IMR-90 (cell line): ENCODE data around the gene P3H1. TPM values are rescaled to one million over a fixed set of nuclear protein-coding genes. Genes with fewer than 3 reads are reported as not detected.

Experiments used
- ATAC-seq: fragments of 200-7000 bp; cut with Tn5 transposase; 2 replicates; pipeline ENCODE4 v1.9.1; 2020; ENCODE audit warnings: low read depth, mild to moderate bottlenecking, moderate library complexity
- BruUV-seq: library from RNA; stranded (reverse); fragments of 400-500 nt; replicated peaks from 2 replicates; lab custom pipeline; 2021; lab: Mats Ljungman, UMichigan
- CTCF ChIA-PET: fragments of 300-600 bp; formaldehyde crosslinking; extraction: SDS; loops from one replicate; lab custom pipeline; 2021; ENCODE audit warnings: antibody characterized with exemption; lab: Yijun Ruan, JAX
- POLR2A ChIA-PET: fragments of 300-600 bp; sonication (Branson Sonifier 250); formaldehyde crosslinking; loops from one replicate; lab custom pipeline; 2022; ENCODE audit warnings: antibody characterized with exemption; ENCODE audit not compliant: unreplicated experiment; lab: Charles Lee
- DNase-seq: peaks from one replicate; pipeline ENCODE4 v3.0.0; 2013
- H2AFZ ChIP-seq: replicated peaks from 2 replicates; pipeline ENCODE3; 2013; ENCODE audit warnings: low read length, mild to moderate bottlenecking; ENCODE audit not compliant: poor library complexity
- H2AK5ac ChIP-seq: 2 replicates; pipeline ENCODE4 v1.6.1; 2013; ENCODE audit warnings: low read depth, low read length, inconsistent platforms
- H2AK9ac ChIP-seq: replicated peaks from 2 replicates; pipeline ENCODE3; 2013; ENCODE audit warnings: mild to moderate bottlenecking, low read depth, low read length, moderate library complexity; ENCODE audit not compliant: poor library complexity
- H2BK120ac ChIP-seq: 2 replicates; pipeline ENCODE4 v1.6.1; 2013; ENCODE audit warnings: low read depth, low read length, inconsistent platforms
- H2BK15ac ChIP-seq: 3 replicates; pipeline ENCODE4 v1.6.1; 2013; ENCODE audit warnings: low read depth, low read length, inconsistent platforms
- H2BK20ac ChIP-seq: 2 replicates; pipeline ENCODE4 v1.6.1; 2013; ENCODE audit warnings: low read depth, mild to moderate bottlenecking, inconsistent platforms, low read length, moderate library complexity
- H2BK5ac ChIP-seq: 2 replicates; pipeline ENCODE4 v1.6.1; 2013; ENCODE audit warnings: mild to moderate bottlenecking, low read depth, low read length, inconsistent platforms; ENCODE audit not compliant: poor library complexity, severe bottlenecking
- H3K14ac ChIP-seq: replicated peaks from 2 replicates; pipeline ENCODE4 v1.6.1; 2013; ENCODE audit warnings: low read depth, low read length, inconsistent platforms
- H3K18ac ChIP-seq: 2 replicates; pipeline ENCODE4 v1.6.1; 2013; ENCODE audit warnings: low read depth, low read length, control low read depth
- H3K23ac ChIP-seq: 2 replicates; pipeline ENCODE4 v1.6.1; 2013; ENCODE audit warnings: low read depth, low read length, inconsistent platforms
- H3K27ac ChIP-seq: 2 replicates; pipeline ENCODE4 v1.5.1; 2013; ENCODE audit warnings: mild to moderate bottlenecking, control low read depth, low read length; ENCODE audit not compliant: insufficient read depth
- H3K27me3 ChIP-seq: 2 replicates; pipeline ENCODE4 v1.6.1; 2013; ENCODE audit warnings: low read length; ENCODE audit not compliant: control insufficient read depth, insufficient read depth
- H3K36me3 ChIP-seq: 2 replicates; pipeline ENCODE4 v1.6.1; 2013; ENCODE audit warnings: low read length, mixed read lengths; ENCODE audit not compliant: control insufficient read depth, insufficient read depth
- H3K4ac ChIP-seq: 2 replicates; pipeline ENCODE4 v1.6.1; 2013; ENCODE audit warnings: low read depth, low read length, inconsistent platforms
- H3K4me1 ChIP-seq: 2 replicates; pipeline ENCODE4 v1.6.1; 2013; ENCODE audit warnings: low read length, mixed read lengths; ENCODE audit not compliant: control insufficient read depth, insufficient read depth
- H3K4me2 ChIP-seq: 2 replicates; pipeline ENCODE4 v1.6.1; 2013; ENCODE audit warnings: low read depth, mild to moderate bottlenecking, control low read depth, low read length, moderate library complexity
- H3K4me3 ChIP-seq: 2 replicates; pipeline ENCODE4 v1.5.1; 2013; ENCODE audit warnings: low read depth, mild to moderate bottlenecking, control low read depth, low read length, moderate library complexity; ENCODE audit not compliant: insufficient read depth
- H3K56ac ChIP-seq: 2 replicates; pipeline ENCODE4 v1.6.1; 2013; ENCODE audit warnings: low read length, inconsistent platforms; ENCODE audit not compliant: insufficient read depth; ENCODE audit errors: extremely low read depth
- H3K79me1 ChIP-seq, 2 experiments: 2 replicates each; pipeline ENCODE4 v1.6.1; 2013; ENCODE audit warnings: low read length in 2 of 2, inconsistent platforms in 1 of 2, low read depth in 1 of 2
- H3K9ac ChIP-seq: 2 replicates; pipeline ENCODE4 v1.6.1; 2013; ENCODE audit warnings: low read depth, low read length, control low read depth
- H3K9me1 ChIP-seq: 2 replicates; pipeline ENCODE4 v1.6.1; 2013; ENCODE audit warnings: low read length, inconsistent platforms; ENCODE audit not compliant: insufficient read depth
- H3K9me3 ChIP-seq: 2 replicates; pipeline ENCODE4 v1.6.1; 2013; ENCODE audit warnings: low read length; ENCODE audit not compliant: control insufficient read depth, insufficient read depth
- H4K20me1 ChIP-seq: 2 replicates; pipeline ENCODE4 v1.6.1; 2013; ENCODE audit warnings: low read length, inconsistent platforms; ENCODE audit not compliant: insufficient read depth
- H4K5ac ChIP-seq: 2 replicates; pipeline ENCODE4 v1.6.1; 2013; ENCODE audit warnings: mild to moderate bottlenecking, low read depth, low read length, control low read depth
- H4K8ac ChIP-seq, 2 experiments: 2 replicates each; pipeline ENCODE4 v1.6.1; 2013; ENCODE audit warnings: low read depth in 2 of 2, low read length in 2 of 2, control low read depth in 1 of 2, inconsistent platforms in 1 of 2
- H4K91ac ChIP-seq: 2 replicates; pipeline ENCODE4 v1.6.1; 2013; ENCODE audit warnings: low read depth, low read length, inconsistent platforms; ENCODE audit not compliant: insufficient read depth
- BHLHE40 ChIP-seq: fragments of 150-350 bp; IDR thresholded peaks from 2 replicates; pipeline ENCODE4 v1.6.1; 2016; ENCODE audit warnings: mild to moderate bottlenecking, low read depth, low read length
- CEBPB ChIP-seq: IDR thresholded peaks from 2 replicates; pipeline ENCODE4 v1.6.1; 2012; ENCODE audit warnings: low read depth, low read length, improper control_type of control experiment
- CHD1 ChIP-seq: IDR thresholded peaks from 2 replicates; pipeline ENCODE4 v1.6.1; 2012; ENCODE audit warnings: low read depth, low read length, improper control_type of control experiment
- CTCF ChIP-seq: conservative IDR thresholded peaks from 2 replicates; pipeline ENCODE4 v1.5.1; 2012; ENCODE audit warnings: mild to moderate bottlenecking, low read depth, low read length, improper control_type of control experiment
- ELK1 ChIP-seq: fragments of 150-350 bp; IDR thresholded peaks from 2 replicates; pipeline ENCODE4 v1.6.1; 2016; ENCODE audit warnings: low read depth, mild to moderate bottlenecking, low read length, moderate library complexity, borderline replicate concordance
- MAFK ChIP-seq: IDR thresholded peaks from 2 replicates; pipeline ENCODE4 v1.6.1; 2012; ENCODE audit warnings: low read depth, low read length, improper control_type of control experiment
- MAZ ChIP-seq: IDR thresholded peaks from 2 replicates; pipeline ENCODE4 v1.6.1; 2012; ENCODE audit warnings: low read depth, mild to moderate bottlenecking, low read length, improper control_type of control experiment, moderate library complexity, borderline replicate concordance
- MXI1 ChIP-seq: IDR thresholded peaks from 2 replicates; pipeline ENCODE4 v1.6.1; 2012; ENCODE audit warnings: low read depth, mild to moderate bottlenecking, low read length, moderate library complexity, borderline replicate concordance
- NFE2L2 ChIP-seq: fragments of 150-350 bp; IDR thresholded peaks from 2 replicates; pipeline ENCODE4 v1.6.1; 2016; ENCODE audit warnings: low read depth, mild to moderate bottlenecking, low read length
- POLR2A ChIP-seq: IDR thresholded peaks from 2 replicates; pipeline ENCODE4 v1.6.1; 2012; ENCODE audit warnings: mild to moderate bottlenecking, low read depth, low read length
- RAD21 ChIP-seq: IDR thresholded peaks from 2 replicates; pipeline ENCODE4 v1.6.1; 2012; ENCODE audit warnings: low read length, improper control_type of control experiment
- RCOR1 ChIP-seq: IDR thresholded peaks from 2 replicates; pipeline ENCODE4 v1.6.1; 2012; ENCODE audit warnings: mild to moderate bottlenecking, low read length, improper control_type of control experiment; ENCODE audit not compliant: insufficient replicate concordance
- RFX5 ChIP-seq: IDR thresholded peaks from 2 replicates; pipeline ENCODE4 v1.8.0; 2012; ENCODE audit warnings: low read depth, mild to moderate bottlenecking, low read length, moderate library complexity
- SMC3 ChIP-seq: fragments of 150-350 bp; IDR thresholded peaks from 2 replicates; pipeline ENCODE4 v1.6.1; 2016; ENCODE audit warnings: low read depth, mild to moderate bottlenecking, antibody characterized with exemption, low read length, moderate library complexity
- WGBS, 2 experiments: methylation state at CpG; one replicate each; pipeline versions ENCODE4 v1.1.5 to v1.1.7; 2013; ENCODE audit warnings: missing lambda C conversion rate in 2 of 2; ENCODE audit not compliant: insufficient read length in 1 of 2; ENCODE audit errors: extremely low coverage in 2 of 2; 5-methylcytosine and 5-hydroxymethylcytosine counted together
- dilution Hi-C: fragments of 300-500 bp; cut with HindIII; formaldehyde crosslinking; loops from one replicate; pipeline ENCODE4 v1.14.3; 2018; ENCODE audit warnings: low sequenced_read_pairs; ENCODE audit not compliant: unreplicated experiment
- in situ Hi-C: fragments of 300-500 bp; cut with MboI; formaldehyde crosslinking; loops from 3 replicates; pipeline ENCODE4 v1.14.3; 2019; ENCODE audit warnings: low sequenced_read_pairs, inconsistent platforms, mixed read lengths
- intact Hi-C: fragments of 100-400 bp; cut with micrococcal nuclease; formaldehyde crosslinking; loops from 2 replicates; pipeline ENCODE4 v1.10.0; 2022
- polyA plus RNA-seq, 3 experiments: library from polyadenylated mRNA; depleted of rRNA; stranded (reverse); fragments of >200 nt; gene quantifications; 2 replicates each; pipeline ENCODE4 v1.2.3, GENCODE V29; 2012; ENCODE audit warnings: low replicate concordance in 1 of 3
- total RNA-seq: library from RNA; depleted of rRNA; stranded (reverse); fragments of >200 nt; gene quantifications from 2 replicates; pipeline ENCODE4 v1.2.3, GENCODE V29; 2012

P3H1 gene
- total and polyA plus RNA-seq, 2 of the 4 experiments (the other 2 are of a cell fraction), result 108 to 210 TPM

GRCh38 chr1:42797979-42798378, 31.2 kb upstream of the P3H1 start:
- no peak for ATAC-seq
- Histone ChIP-seq H2AK9ac (no peak overlapping the region), H3K36me3 (no peaks in the 10 kb centered on the region), H3K4me3 (no peak overlapping the region), H3K23ac (0 out of 2 replicates have a peak overlapping the region, but pooled peaks have one; percentile 31), H3K18ac (no peak overlapping the region), H3K4me1 (no peaks in the 10 kb centered on the region), H3K9me1 (no peaks in the 10 kb centered on the region), H3K4me2 (no peak overlapping the region), H2AK5ac (no peak overlapping the region), H2BK20ac (no peak overlapping the region), H4K8ac (no peak overlapping the region), H4K20me1 (no peaks in the 10 kb centered on the region), H4K5ac (no peak overlapping the region), H2AFZ (no peak overlapping the region), H2BK15ac (no peak overlapping the region), H3K56ac (no peak overlapping the region), H3K79me1 (no peaks in the 10 kb centered on the region), H3K4ac (no peak overlapping the region), H3K27me3 (peaks cover 7% of the 10 kb centered on the region), H2BK5ac (no peak overlapping the region), H3K14ac (no peak overlapping the region), H3K9me3 (no peaks in the 10 kb centered on the region), H2BK120ac (no peak overlapping the region), H3K27ac (no peak overlapping the region), H3K9ac (no peak overlapping the region), H4K91ac (no peak overlapping the region)
- CTCF ChIA-PET, result interaction anchor here (1.1 to 1.4 kb wide), 2 partner anchors 10 to 20 kb away, joined by 3 read pairs; no protein-coding TSS in a partner anchor
- no peak for TF ChIP-seq BHLHE40
- TF ChIP-seq MAZ, result no peak
- TF ChIP-seq NFE2L2, result no peak
- TF ChIP-seq CTCF, result no peak
- TF ChIP-seq MAFK, result no peak
- no peak for TF ChIP-seq POLR2A
- no peak for TF ChIP-seq CHD1
- TF ChIP-seq CEBPB, result no peak
- TF ChIP-seq MXI1, result no peak
- no peak for TF ChIP-seq RFX5
- no peak for TF ChIP-seq RAD21
- no peak for TF ChIP-seq RCOR1
- TF ChIP-seq ELK1, result no peak
- TF ChIP-seq SMC3, result no peak
- no peak for DNase-seq
- WGBS, 2 experiments, result 71% methylated on average over 2 of the region's 5 CpGs; no CpG with 5 or more reads in 1 of the 2 experiments
- in situ Hi-C loops (no loop called here), dilution Hi-C loops (no loop called here), intact Hi-C loops (no loop called here)
- BruUV-seq, result no TSS peak
- POLR2A ChIA-PET, result no interaction called here
